ENCODE measurements around the gene FXYD1.

DNA sequence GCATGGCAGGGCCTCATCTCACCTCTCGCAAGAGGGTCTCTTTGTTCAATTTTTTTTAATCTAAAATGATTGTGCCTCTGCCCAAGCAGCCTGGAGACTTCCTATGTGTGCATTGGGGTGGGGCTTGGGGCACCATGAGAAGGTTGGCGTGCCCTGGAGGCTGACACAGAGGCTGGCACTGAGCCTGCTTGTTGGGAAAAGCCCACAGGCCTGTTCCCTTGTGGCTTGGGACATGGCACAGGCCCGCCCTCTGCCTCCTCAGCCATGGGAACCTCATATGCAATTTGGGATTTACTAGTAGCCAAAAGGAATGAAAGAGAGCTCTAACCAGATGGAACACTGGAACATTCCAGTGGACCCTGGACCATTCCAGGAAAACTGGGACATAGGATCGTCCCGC, 15.1 kb upstream of the FXYD1 start:
- TF ChIP-seq, protein P1, sequence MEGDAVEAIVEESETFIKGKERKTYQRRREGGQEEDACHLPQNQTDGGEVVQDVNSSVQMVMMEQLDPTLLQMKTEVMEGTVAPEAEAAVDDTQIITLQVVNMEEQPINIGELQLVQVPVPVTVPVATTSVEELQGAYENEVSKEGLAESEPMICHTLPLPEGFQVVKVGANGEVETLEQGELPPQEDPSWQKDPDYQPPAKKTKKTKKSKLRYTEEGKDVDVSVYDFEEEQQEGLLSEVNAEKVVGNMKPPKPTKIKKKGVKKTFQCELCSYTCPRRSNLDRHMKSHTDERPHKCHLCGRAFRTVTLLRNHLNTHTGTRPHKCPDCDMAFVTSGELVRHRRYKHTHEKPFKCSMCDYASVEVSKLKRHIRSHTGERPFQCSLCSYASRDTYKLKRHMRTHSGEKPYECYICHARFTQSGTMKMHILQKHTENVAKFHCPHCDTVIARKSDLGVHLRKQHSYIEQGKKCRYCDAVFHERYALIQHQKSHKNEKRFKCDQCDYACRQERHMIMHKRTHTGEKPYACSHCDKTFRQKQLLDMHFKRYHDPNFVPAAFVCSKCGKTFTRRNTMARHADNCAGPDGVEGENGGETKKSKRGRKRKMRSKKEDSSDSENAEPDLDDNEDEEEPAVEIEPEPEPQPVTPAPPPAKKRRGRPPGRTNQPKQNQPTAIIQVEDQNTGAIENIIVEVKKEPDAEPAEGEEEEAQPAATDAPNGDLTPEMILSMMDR (IDR thresholded peaks at IDR 0.05) = no peak
- no peak for TF ChIP-seq POLR2A (IDR thresholded peaks at IDR 0.05)
- TF ChIP-seq EP300 (IDR thresholded peaks at IDR 0.05) = no peak
